ENCODE results near the gene PPIF. TPM values are rescaled to one million over a fixed set of nuclear protein-coding genes. Genes with fewer than 3 reads are reported as not detected.

The PPIF gene
- total RNA-seq, 1 donor from 2014 or later, result 120 TPM

DNA sequence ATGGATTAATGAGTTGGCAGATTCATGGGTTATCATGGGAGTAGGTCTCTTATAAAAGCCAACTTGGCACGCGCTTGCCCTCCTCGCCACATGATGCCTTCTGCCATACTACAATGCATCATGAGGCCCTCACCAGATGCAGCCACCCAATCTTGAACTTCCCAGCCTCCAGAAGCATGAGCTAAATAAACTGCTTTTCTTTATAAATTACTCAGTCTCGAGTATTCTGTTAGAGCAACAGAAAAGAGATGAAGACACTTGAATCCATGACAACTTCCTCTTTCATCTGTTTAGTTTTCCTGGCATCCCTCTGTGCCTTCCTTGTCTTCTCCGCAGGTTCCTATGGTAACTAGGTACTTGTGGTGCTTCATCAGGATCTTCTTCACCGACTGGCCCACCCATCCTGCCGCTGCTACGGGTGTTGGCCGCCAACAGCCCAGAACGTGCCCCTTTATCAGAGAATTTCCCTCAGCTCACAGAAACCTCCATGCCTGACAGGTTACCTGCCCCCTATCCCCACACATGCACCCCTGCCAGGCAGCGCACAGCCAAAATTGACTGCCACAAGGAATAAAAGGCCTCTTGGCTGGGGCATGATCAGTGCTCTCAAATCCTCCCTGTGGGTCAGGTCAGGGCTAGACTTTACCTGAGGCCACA, 28.0 kb upstream of the PPIF start:
- H3K4me1 Mint-ChIP-seq (ENCODE audit: low read depth), result peaks cover 83% of the 10 kb centered on the region
- H3K9me3 Mint-ChIP-seq, result peaks cover 12% of the 10 kb centered on the region
- peak overlapping the region; percentile 81 for H3K27ac Mint-ChIP-seq
- intact Hi-C loops (cut with micrococcal nuclease), result no loop called here
- DNase-seq (ENCODE audit: low spot score), result no peak
- H3K4me3 Mint-ChIP-seq (ENCODE audit: low read depth), result no peak overlapping the region
- peaks cover 19% of the 10 kb centered on the region for H3K36me3 Mint-ChIP-seq (ENCODE audit: low read depth)
- no peaks in the 10 kb centered on the region for H3K27me3 Mint-ChIP-seq (ENCODE audit: low read depth)

DNA sequence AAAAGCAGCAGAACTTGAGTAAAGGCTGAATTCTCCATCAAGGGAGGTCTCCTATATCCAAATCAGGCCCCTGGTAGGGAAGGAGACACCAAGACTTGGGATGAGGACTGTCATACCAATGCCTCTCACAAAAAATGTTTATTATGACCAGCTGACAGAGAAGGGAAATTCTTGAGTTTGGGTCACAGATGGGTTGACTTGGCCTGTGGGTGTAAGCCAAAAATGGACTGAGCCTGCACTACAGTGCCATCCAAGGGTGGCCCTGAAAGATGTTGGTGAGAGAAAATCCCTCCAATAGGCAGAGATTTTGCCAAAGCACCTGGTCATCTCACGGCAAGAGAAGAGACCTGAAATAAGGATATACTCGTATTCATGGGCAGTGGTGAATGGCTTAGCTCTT, 27.0 kb upstream of the PPIF start:
- Mint-ChIP-seq H3K4me1 (ENCODE audit: low read depth) (peaks cover 90% of the 10 kb centered on the region), H3K4me3 (ENCODE audit: low read depth) (no peak overlapping the region), H3K27ac (no peak overlapping the region)

DNA sequence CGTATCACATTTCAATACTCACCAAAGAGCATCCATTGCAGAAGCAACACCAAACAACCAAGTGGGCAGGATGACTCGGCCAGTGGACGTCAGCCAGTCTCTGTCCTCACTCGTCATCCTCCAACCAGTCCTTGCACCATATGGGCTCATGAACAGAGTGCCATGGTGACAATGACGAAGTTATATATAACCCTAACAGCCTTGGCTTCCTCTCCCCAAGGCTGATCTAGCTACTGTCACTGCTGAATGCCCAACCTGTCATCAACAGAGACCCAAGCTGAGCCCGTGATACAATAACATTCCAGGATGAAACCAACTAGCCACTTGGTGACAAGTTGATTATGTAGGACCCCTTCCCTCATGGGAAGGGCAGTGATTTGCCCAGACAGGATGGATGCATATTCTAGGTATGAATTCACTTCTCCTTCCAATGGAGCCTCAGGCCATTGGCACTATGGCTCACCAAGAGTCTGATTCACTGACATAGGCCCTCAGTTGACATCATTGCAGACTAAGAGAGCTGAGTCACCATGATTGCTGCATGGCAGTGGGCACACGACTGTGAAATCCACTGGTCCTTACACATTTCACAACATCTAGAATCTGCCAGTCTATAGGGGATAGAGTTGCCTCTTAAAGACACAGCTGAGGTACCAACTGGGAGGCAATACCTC, 26.3 kb upstream of the PPIF start:
- no peak overlapping the region for H3K4me3 Mint-ChIP-seq (ENCODE audit: low read depth)
- intact Hi-C loops (cut with micrococcal nuclease), result loop anchor here (2.0 kb wide), 1 partner anchor 1018 kb away; no protein-coding TSS in a partner anchor
- no peak overlapping the region for H3K27ac Mint-ChIP-seq

More for the DNA sequence above, 27.0 kb upstream of the PPIF start:
- Mint-ChIP-seq H3K9me3 (peaks cover 12% of the 10 kb centered on the region), H3K36me3 (ENCODE audit: low read depth) (peaks cover 17% of the 10 kb centered on the region), H3K27me3 (ENCODE audit: low read depth) (no peaks in the 10 kb centered on the region)
- intact Hi-C loops (cut with micrococcal nuclease), result loop anchor here (2.0 kb wide), 1 partner anchor 1018 kb away; no protein-coding TSS in a partner anchor
- DNase-seq (ENCODE audit: low spot score), result no peak

DNA sequence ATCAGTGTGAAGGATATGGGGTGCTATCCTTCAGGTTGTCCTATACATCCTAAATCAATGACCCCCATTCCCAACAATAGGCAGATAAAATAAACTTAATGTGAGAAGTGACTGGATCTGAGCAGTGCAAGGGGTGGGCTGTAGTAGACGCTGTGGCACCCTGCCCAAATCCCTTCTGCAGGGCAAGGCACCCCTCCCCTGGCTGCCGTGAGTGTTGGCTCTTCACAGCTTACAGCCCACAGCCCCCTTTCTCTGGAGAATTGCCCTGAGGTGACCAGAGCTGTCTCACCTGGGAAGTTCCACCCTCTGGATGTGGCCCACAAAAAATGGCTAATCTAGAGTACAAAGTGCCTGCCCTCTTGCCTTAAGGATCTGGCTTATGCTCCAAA, 25.8 kb upstream of the PPIF start:
- Mint-ChIP-seq H3K27me3 (ENCODE audit: low read depth) (no peaks in the 10 kb centered on the region), H3K36me3 (ENCODE audit: low read depth) (peaks cover 11% of the 10 kb centered on the region), H3K27ac (no peak overlapping the region), H3K4me3 (ENCODE audit: low read depth) (no peak overlapping the region), H3K4me1 (ENCODE audit: low read depth) (peaks cover 81% of the 10 kb centered on the region), H3K9me3 (peaks cover 12% of the 10 kb centered on the region)
- no peak for DNase-seq (ENCODE audit: low spot score)
- intact Hi-C loops (cut with micrococcal nuclease), result loop anchor here (2.0 kb wide), 1 partner anchor 1019 kb away; no protein-coding TSS in a partner anchor

More for the DNA sequence above, 26.3 kb upstream of the PPIF start:
- Mint-ChIP-seq H3K9me3 (peaks cover 12% of the 10 kb centered on the region), H3K27me3 (ENCODE audit: low read depth) (no peaks in the 10 kb centered on the region), H3K36me3 (ENCODE audit: low read depth) (peaks cover 11% of the 10 kb centered on the region), H3K4me1 (ENCODE audit: low read depth) (peaks cover 84% of the 10 kb centered on the region)
- no peak for DNase-seq (ENCODE audit: low spot score)

DNA sequence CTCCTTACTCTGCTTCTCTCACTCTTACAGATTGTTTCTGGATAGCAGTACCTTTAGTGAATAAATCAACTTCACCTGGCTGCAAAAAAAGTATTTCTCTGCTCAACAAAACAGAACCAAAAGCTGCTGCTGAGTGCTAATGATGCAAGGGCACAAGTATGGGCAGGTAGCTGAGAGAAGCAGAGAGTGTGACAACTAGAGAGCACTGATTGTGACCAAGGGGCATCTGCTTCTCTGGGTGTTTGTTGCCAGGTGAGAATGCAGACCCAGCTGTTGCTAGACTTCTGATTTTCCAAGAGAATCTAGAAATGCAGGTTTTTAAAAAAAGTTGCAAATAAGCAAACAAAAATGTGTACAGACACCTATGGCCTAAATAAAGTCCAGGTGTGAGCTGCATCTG, 25.3 kb upstream of the PPIF start:
- H3K4me1 Mint-ChIP-seq (ENCODE audit: low read depth), result peaks cover 76% of the 10 kb centered on the region

DNA sequence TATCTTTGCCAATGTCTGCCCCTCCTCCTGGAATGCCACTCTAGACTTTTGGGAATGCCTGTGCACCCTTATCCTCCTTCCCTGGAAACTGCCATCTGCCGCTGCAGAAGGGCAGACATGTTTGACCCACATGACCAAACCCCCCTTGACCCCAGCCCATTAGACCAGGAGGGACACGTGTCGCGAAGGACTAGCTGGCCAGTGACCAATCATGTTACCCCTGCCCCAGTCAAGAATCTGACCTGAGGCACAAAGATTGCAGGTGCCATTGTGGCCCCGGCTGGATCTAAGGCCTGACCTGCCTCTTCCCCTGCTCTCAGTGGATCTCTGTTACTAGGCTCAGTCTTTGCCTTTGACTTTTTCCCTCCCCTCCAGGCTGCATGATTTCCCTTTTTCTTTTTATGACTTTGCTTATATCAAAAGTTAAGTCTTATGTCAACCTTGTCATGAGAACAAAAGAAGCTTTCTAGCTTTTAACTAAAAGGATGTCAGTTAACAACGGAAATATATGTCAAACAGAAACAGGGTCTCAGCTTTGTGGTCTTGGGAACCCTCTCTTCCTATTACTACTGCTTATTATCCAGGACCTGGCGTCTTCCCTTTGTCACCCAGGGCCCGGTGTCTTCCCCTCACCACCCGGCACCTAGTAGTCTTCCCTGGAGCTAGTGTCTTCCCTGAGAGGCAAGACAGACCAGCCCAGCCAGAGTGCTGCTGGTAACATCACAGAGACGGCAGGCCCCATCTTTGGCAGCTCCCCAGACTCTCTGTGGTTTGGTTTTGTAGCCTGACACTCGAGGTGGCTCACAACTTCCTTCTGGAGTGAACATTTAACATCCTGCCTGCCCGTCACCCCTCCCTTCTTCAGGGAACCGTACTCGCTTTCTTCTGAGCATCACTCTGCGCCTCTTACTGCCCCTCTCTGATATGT, 24.4 kb upstream of the PPIF start:
- Mint-ChIP-seq H3K9me3 (peaks cover 12% of the 10 kb centered on the region), H3K27me3 (ENCODE audit: low read depth) (no peaks in the 10 kb centered on the region), H3K4me3 (ENCODE audit: low read depth) (peak overlapping the region; percentile 68), H3K4me1 (ENCODE audit: low read depth) (peaks cover 67% of the 10 kb centered on the region), H3K27ac (peak overlapping the region; percentile 98), H3K36me3 (ENCODE audit: low read depth) (peaks cover 11% of the 10 kb centered on the region)
- DNase-seq (ENCODE audit: low spot score), result peak; percentile 72
- intact Hi-C loops (cut with micrococcal nuclease), result loop anchor here (1.0 to 2.0 kb wide), 2 partner anchors 8 to 36 kb away; no protein-coding TSS in a partner anchor

More for the DNA sequence above, 25.3 kb upstream of the PPIF start:
- H3K9me3 Mint-ChIP-seq, result peaks cover 12% of the 10 kb centered on the region
- H3K27me3 Mint-ChIP-seq (ENCODE audit: low read depth), result no peaks in the 10 kb centered on the region
- no peak overlapping the region for H3K4me3 Mint-ChIP-seq (ENCODE audit: low read depth)
- peaks cover 11% of the 10 kb centered on the region for H3K36me3 Mint-ChIP-seq (ENCODE audit: low read depth)
- intact Hi-C loops (cut with micrococcal nuclease), result loop anchor here (2.0 kb wide), 2 partner anchors 35 to 1019 kb away; no protein-coding TSS in a partner anchor
- no peak for DNase-seq (ENCODE audit: low spot score)
- peak overlapping the region; percentile 98 for H3K27ac Mint-ChIP-seq

DNA sequence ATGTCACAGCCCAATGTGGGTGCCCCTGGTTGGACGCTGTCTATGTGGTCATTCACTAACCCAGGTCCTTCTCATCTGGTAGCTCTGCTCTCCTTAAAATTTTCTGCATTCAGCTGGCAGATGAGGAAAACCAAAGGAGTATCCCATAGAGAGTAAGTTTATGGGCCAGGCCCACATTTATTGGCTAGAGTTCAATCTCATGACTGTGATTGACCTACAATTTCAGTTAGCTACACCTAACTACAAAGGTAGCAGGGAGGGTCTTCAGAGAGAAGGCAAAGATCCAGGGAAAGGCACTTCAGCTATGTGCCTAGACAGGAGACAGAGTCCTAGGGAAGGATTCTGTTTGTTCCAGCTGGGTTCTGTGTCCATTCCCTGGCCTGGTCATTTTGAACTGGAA, 23.7 kb upstream of the PPIF start:
- Mint-ChIP-seq H3K4me1 (ENCODE audit: low read depth) (peaks cover 60% of the 10 kb centered on the region), H3K27me3 (ENCODE audit: low read depth) (no peaks in the 10 kb centered on the region), H3K4me3 (ENCODE audit: low read depth) (peak overlapping the region; percentile 68)

DNA sequence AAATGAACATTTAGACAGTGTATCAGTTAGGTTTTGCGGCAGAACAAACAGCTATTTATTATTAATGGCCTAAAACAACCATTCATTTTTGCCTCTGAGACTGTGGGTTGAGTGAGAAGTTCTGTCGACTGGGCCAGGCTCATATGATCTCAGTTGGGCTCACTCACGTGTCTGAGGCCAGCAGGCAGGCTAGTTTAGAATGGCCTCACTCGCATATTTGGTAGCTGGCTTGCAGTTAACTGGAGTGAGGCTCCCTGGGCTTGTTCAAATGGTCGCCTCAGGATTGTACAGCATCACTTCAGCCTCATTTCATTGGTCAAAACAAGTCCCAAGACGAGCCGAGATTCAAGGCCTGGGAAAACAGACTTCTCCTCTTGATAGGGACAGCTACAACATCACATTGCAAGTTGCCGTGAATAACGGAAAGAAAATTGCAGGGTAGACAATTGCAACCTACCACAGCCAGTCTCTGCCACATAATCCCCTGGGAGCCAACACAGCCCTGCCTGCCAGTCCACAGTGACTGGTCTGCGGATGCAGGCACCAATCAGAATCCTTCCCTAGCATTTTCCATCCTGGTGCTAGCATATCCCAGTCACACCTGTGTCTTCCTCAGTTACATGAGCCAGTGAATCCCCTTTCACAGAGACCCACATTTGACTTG, 23.1 kb upstream of the PPIF start:
- Mint-ChIP-seq H3K9me3 (peaks cover 6% of the 10 kb centered on the region), H3K4me1 (ENCODE audit: low read depth) (peaks cover 54% of the 10 kb centered on the region), H3K36me3 (ENCODE audit: low read depth) (peaks cover 7% of the 10 kb centered on the region), H3K27me3 (ENCODE audit: low read depth) (no peaks in the 10 kb centered on the region), H3K27ac (peak overlapping the region; percentile 98), H3K4me3 (ENCODE audit: low read depth) (no peak overlapping the region)
- intact Hi-C loops (cut with micrococcal nuclease), result no loop called here
- no peak for DNase-seq (ENCODE audit: low spot score)

More for the DNA sequence above, 23.7 kb upstream of the PPIF start:
- DNase-seq (ENCODE audit: low spot score), result no peak
- Mint-ChIP-seq H3K9me3 (peaks cover 11% of the 10 kb centered on the region), H3K27ac (peak overlapping the region; percentile 98), H3K36me3 (ENCODE audit: low read depth) (peaks cover 11% of the 10 kb centered on the region)
- intact Hi-C loops (cut with micrococcal nuclease), result loop anchor here (1.0 to 2.0 kb wide), 2 partner anchors 8 to 37 kb away; no protein-coding TSS in a partner anchor

DNA sequence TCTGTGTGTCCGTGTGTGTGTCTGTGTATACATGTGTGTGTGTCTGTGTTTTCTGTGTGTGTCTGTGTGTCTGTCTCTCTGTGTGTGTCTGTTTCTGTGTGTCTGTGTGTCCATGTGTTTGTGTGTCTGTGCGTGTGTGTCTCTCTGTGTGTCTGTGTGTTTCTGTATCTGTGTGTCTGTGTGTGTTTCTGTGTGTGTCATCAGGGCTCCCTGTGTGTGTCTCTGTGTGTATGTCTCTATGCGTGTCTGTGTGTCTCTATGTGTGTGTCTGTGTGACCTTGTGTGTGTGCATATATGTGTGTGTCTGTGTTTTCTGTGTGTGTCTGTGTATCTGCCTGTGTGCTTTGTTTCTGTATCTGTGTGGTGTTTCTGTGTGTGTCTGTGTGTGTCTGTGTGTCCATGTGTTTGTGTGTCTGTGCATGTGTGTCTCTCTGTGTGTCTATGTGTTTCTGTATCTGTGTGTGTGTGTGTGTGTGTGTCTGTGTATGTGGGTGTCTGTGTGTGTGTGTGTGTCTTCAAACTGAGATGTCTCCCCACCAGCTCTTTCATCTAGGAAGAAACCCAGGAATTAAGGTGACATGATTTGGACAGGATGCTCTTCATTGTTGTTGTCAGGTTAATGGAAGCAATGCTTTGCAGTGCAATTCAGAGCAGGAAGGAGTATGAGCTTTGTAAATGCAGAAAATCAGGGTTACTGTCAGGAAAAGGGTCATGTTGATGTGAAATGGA, 20.7 kb upstream of the PPIF start:
- Mint-ChIP-seq H3K4me3 (ENCODE audit: low read depth) (no peak overlapping the region), H3K36me3 (ENCODE audit: low read depth) (no peaks in the 10 kb centered on the region), H3K9me3 (no peaks in the 10 kb centered on the region), H3K27me3 (ENCODE audit: low read depth) (no peaks in the 10 kb centered on the region), H3K27ac (no peak overlapping the region), H3K4me1 (ENCODE audit: low read depth) (peaks cover 40% of the 10 kb centered on the region)
- no peak for DNase-seq (ENCODE audit: low spot score)
- intact Hi-C loops (cut with micrococcal nuclease), result no loop called here

DNA sequence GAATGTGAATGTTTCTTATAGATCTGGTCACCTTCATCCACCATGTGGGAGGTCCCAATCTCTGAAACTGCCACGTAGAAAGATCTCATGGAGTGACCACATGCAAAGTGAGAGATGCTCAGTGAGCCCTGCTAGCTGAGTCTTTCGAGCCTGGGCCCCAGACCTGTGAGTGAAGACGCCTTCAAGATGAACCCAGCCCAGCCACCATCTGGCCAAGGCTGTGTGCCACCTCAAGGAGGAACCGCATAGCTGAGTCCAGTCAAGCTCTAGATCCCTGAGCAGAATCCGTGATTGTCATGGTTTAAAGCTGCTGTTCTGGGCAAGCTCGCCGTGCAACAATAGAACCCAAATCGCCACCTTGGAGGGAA, 20.2 kb upstream of the PPIF start:
- Mint-ChIP-seq H3K9me3 (no peaks in the 10 kb centered on the region), H3K4me1 (ENCODE audit: low read depth) (peaks cover 40% of the 10 kb centered on the region), H3K36me3 (ENCODE audit: low read depth) (peaks cover 2% of the 10 kb centered on the region), H3K27me3 (ENCODE audit: low read depth) (no peaks in the 10 kb centered on the region), H3K4me3 (ENCODE audit: low read depth) (no peak overlapping the region), H3K27ac (no peak overlapping the region)
- DNase-seq (ENCODE audit: low spot score), result no peak
- intact Hi-C loops (cut with micrococcal nuclease), result no loop called here

DNA sequence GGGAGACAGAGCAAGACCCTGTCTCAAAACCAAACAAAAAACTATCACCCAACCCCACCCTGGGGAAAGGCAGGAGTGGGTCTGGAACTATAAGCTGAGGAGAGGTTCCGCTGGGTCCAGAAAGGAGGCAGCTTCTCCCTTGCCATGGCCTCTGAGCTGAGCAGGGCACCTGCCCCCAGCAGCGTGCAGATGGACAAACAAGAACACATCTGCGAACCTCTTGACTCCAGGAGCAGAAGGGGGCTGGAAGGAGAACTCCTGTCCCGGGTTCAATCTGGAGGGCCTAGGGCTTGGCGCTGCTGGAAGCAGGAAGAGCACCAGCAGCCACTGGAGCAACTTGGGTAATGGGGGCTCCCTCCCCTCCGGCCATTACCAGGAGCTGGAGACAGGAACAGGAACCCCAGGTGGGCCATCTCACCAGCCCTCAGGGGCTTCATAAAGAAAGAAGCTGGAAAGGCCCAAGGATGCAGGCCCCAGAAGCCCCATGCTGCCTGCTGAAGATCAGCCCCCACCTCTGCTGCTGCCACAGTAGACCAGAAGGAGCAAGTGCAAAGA, 19.0 kb upstream of the PPIF start:
- intact Hi-C loops (cut with micrococcal nuclease), result no loop called here
- DNase-seq (ENCODE audit: low spot score), result no peak
- Mint-ChIP-seq H3K27ac (no peak overlapping the region), H3K4me3 (ENCODE audit: low read depth) (no peak overlapping the region), H3K9me3 (no peaks in the 10 kb centered on the region), H3K36me3 (ENCODE audit: low read depth) (peaks cover 2% of the 10 kb centered on the region), H3K4me1 (ENCODE audit: low read depth) (peaks cover 34% of the 10 kb centered on the region), H3K27me3 (ENCODE audit: low read depth) (no peaks in the 10 kb centered on the region)

Data from activated T-helper 2 cell treated with anti-CD3 and anti-CD28 coated beads, Interferon-gamma antibody, Interleukin-2, Interleukin-4, amounts not matched to agents 10 μg/mL and 5 μg/mL and 100 μg/mL, durations not matched to agents 14 hours and 24 hours and 36 hours (primary cell).